ENCODE measurements around the gene PKIG.
"Not testable (repeated sequence)": the region's sequence is repeated elsewhere in the genome, so short reads cannot be mapped to it uniquely, and the experiment has no call there.

PKIG gene

DNA sequence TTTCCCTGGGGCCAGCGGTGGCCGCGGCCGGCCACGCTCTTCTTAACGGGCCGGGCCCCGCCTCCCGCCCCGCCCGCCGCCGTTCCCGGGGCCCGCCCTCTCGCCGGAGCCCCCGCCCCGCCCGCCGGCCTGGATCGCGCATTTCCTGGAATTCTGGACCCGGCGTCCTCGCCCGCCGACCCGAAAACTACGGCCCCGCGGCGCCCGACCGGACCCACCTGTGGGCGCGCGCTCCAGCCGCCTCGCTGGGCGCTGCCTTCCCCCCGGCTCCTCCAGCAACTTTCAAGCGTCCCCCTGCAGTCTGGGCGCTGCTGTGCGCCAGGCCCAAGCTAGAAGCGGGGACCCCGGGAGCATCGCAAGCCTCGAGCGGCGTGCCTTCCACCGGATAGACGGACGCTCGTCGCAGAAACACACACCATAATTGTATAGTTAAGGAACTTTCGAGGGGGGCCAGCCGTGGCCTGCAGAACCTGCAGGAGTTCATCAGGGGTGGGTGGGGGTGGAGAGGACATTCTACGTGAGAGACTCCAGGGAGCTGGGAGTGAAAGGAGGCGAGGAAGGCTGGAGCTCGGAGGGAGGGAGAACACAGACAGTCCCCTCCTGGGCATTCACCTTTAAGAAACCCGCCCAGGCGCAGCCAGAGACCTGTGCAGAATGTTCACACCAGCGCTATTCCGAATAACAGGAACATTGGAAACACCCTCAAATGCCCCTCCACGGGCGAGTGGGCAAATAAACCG, 69.5 kb downstream of the PKIG start, which contains the start of gene ADA:
Gene ADA (minus strand): TSS at position 16 of the 740 bp plus-strand sequence. CDS start 92 bp downstream, outside the sequence.
- peak; percentile 26 for FAIRE-seq

DNA sequence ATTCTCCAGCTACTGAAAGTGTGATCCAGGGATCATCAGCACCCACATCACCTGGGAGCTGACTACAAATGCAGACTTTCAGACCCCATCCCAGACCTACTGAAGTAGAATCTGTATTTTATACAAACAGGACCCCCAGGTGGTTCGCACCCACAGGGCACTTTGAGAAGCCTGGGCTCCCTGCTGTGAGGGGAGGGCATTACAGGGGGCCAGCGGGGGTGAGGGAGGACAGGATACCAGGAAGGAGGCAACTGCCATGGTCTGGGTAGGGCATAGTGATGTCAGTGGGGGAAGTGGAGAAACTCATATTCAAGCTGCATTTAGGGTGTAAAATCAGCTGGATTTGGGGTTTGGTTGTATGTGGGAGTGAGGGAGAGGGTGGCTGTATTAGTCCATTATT, 71.2 kb downstream of the PKIG start:
- FAIRE-seq (no peak), DNase-seq (ENCODE audit: extremely low spot score, insufficient read length, low read depth) (no peak)

More for the DNA sequence above, 69.5 kb downstream of the PKIG start, which contains the start of gene ADA:
- no peak for DNase-seq (ENCODE audit: extremely low spot score, insufficient read length, low read depth)

DNA sequence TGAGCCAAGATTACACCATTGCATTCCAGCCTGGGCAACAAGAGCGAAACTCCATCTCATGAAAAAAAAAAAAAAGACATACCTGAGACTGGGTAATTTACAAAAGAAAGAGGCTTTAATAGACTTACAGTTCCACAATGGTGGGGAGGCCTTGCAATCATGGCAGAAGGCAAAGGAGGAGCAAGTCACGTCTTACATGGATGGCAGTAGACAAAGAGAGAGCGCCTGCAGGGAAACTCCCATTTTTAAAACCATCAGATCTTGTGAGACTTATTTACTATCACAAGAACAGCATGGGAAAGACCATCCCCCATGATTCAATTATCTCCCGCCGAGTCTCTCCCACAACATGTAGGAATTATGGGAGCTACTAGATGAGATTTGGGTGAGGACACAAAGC, 71.8 kb downstream of the PKIG start:
- not testable (repeated sequence) for FAIRE-seq; DNase-seq (ENCODE audit: extremely low spot score, insufficient read length, low read depth)

DNA sequence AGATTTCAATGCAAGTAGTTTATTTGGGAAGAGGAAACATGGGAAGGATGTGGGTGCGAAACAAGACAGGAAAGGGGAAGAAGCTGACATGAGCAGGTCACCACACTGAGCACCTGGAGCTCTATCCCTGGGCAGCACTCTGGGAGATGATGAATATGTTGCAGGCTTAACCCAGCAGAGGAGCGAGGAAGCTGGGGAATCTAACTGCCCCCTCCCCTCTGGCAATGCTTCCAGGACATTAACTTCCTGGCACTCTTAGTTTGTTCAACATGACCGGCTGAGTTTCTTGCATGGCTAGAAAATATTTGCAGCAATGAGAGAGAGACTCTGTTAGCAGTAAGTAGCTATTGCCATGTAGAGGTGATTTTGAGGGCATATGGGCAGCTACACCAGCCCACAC, 74.1 kb downstream of the PKIG start:
- FAIRE-seq (no peak), DNase-seq (ENCODE audit: extremely low spot score, insufficient read length, low read depth) (no peak)

DNA sequence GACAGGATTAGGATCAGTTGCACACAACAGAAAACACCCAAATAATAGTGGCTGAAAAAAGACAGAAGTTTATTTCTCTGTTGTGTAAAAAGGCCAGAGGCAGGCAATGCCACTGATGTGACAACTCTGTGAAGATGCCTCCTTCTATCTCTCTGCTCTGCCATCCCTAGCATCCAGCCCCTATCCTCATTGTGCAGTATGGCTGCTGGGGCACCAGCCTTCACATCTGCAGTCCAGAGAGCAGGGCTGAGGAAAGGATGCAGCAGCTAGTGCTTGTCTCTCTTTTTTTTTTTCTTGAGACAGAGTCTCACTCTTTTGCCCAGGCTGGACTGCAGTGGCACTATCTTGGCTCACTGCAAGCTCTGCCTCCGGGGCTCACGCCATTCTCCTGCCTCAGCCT, 75.5 kb downstream of the PKIG start:
- no peak for FAIRE-seq
- DNase-seq (ENCODE audit: extremely low spot score, insufficient read length, low read depth) = no peak

DNA sequence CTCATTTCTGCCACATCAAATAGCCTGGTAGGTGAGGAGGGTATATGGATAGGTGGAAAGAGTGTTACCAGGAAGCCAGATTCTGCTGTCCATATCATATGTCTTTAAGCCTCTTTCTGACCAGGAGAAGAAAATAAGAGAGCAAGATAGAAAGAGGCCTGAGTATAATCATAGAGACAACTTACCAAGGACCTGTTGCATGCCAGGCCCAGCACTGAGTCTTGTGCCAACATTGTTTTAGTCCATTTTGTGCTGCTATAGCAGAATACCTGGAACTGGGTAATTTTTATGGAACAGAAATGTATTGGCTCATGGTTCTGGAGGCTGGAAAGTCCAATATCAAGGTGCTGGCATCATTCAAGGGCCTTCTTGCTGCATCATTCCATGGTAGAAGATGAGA, 76.4 kb downstream of the PKIG start:
- FAIRE-seq (no peak), DNase-seq (ENCODE audit: extremely low spot score, insufficient read length, low read depth) (no peak)

DNA sequence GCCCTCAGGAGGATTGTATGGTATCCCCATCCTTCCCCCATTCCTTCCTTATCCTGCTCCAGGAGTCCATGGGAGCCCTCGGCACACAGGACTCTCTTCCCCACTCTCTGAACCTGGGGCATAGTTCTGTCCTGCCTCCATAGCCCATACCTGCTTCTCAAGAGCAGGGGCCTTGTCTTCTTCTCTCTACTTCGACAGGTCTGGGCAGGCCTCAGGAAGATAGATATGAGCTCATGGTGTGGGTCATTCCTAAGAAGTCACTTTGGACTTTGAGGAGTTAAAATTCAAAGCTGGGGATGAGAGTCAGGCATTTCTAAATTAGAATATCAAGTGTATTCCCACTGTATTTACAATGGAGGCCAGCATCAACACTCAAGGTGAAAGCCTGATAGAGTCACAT, 77.6 kb downstream of the PKIG start:
- no peak for DNase-seq (ENCODE audit: extremely low spot score, insufficient read length, low read depth)
- FAIRE-seq = no peak

DNA sequence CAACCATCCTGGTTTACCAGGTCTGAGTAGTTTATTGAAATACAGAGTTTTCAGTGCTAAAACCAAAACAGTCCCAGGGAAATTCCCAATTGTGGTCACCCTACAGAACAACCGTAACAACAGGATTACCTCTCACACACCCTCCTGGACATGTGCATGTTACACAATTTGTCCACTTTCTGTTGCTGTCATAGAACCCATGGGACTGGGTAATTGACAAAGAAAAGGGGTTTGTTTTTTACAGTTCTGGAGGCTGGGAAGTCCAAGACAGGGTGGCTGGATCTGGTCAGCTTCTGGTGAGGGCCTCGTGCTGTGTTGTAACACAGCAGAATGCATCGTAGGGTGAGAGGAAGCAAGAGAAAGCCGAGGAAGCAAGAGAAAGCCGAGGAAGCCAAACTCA, 78.2 kb downstream of the PKIG start:
- no peak for FAIRE-seq
- DNase-seq (ENCODE audit: extremely low spot score, insufficient read length, low read depth) = no peak

DNA sequence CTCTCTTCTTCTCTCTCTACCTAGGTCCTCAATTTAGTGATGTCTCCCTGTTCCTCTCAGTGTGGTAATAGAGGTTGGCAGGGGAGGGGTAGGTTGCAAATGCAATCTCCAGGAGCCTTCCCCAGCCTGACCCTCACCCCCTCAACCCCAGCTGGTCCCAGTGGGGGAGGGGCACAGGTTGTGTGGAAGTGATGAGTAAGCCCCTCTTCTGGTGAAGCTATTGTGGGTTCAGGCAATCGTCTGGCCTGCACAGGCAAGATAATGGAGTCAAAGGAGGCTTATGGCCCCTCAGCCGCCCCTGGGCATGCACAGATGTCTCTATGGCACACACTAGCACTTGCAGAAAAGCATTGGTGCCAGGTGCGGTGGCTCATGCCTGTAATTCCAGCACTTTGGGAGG, 79.9 kb downstream of the PKIG start:
- no peak for FAIRE-seq
- no peak for DNase-seq (ENCODE audit: extremely low spot score, insufficient read length, low read depth)

DNA sequence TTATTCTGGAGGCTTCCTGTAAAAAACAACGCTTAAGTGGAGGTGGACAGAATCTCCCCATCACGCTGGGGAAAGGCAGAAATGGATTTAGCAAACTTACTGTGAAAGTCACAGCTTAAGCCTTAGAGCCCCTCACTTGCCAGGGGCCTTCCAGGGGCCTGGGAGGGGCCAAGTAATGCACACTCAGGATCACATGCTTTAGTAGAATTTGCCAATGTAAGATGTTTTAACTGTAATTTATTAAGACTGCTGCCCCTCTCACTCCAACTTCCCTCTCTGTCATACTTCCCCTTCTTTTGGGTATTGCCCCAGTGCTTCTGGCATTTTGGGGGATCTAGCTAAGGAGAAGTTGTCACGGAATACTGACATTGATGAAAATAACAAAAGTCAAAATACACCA, 81.8 kb downstream of the PKIG start:
- FAIRE-seq (no peak), DNase-seq (ENCODE audit: extremely low spot score, insufficient read length, low read depth) (no peak)

DNA sequence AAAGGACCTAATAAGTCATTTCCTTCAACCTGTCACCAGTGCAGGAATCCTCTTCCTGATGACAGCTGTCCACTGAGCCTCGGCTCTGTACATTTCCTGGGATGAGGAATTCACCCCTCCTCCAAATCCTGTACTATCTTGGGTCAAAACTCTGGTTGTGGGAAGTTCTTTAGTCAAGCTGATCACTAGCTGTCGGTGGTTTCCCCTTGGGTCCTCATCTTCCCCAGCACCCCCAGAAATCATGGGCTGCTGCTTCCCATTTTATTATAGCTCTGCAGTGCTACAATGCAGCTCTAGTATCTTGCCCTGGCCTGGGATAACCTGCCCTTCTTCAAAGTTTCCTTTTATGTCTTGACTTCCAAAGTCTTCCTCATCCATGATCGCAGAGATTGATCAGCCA, 83.7 kb downstream of the PKIG start:
- DNase-seq (ENCODE audit: extremely low spot score, insufficient read length, low read depth) (no peak), FAIRE-seq (no peak)
